ENCODE measurements around the gene SAFB2.

Gene SAFB2

DNA sequence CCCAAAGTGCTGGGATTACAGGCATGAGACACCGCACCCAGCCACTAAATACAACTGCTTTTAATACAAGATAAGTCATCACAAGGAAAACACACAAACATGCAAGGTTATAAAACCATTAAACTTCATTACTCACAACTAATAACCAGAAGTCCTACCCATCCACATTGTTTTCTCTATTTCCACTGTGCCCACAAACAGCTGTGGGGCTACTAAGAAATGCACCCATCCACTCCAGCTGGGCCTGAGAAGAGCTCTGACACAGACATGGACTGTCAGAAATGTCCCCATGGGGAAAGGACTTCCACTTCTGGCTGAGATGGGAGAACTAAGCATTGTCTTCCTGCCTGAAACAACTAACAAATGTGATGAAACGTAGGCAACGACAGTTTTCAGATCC, 17.2 kb downstream of the SAFB2 start:
- no peak for DNase-seq

DNA sequence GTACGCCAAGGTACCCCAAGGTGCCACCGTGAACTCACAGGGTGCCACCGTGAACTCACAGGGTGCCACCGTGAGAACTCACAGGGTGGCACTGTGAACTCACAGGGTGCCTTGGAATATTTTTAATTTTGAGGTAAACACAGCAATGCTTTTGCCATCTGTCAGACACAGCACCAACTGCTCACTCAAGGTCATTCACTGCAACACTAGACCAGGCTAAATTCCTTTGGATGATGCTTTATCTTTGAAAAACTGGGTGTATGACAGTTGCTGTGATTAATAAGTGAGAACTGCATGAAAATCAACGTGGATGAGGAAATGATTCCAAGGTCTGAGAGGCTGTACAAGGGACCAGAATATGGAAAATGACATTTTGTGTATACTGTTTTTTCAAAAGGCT, 18.9 kb downstream of the SAFB2 start:
- no peak for DNase-seq

DNA sequence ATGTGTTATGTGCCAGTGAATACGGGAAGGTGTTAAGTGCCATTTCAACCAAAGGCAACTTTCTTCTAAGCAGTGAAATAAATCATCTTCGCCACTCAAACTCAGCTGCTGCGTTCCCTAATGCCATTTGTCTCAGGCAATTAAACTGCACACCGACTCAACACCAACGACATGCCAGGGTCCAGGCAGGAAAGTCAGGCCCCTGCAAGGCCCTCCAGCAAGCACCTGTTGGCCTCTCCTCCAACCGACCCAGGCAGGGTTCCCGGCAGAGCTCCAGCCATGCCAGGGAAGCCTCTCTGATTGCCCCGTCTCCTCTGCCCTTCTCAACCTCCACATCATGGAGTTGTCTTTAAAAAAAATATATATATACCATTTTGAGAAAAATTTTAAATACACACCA, 21.8 kb downstream of the SAFB2 start:
- no peak for DNase-seq

DNA sequence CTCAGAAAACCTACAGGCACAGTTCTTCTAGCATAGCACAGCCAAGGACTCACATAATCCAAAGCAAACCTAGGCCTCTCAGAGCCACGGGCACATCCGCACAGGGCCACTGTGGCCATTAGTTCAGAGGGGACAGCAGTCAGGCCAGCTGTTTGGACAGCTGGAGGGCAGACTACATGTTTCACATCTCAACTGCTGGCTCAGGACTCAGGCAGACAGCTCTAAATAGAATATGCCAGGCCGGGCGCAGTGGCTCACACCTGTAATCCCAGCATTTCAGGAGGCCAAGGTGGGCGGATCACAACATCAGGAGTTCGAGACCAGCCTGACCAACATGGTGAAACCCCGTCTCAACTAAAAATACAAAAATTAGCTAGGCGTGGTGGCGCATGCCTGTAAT, 26.8 kb downstream of the SAFB2 start:
- no peak for DNase-seq

DNA sequence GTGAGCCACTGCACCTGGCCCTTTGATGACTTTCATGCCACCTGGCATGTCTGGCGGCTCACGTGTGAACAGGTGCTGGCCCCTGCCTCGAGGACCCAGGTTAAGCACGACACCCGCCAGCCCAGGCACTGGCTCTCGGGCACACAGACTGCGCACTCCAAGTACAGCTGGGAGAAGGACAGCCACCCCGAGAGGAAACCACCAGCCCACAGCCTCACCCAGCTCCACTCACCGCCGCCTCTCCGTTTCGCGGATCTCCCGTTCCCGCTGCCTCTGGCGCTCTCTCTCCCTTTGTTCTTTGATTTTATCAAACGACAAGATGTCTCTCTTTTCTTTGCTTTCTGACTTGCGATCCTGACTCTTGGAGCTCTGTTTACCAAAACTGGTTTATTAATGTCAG, 27.4 kb downstream of the SAFB2 start:
- DNase-seq: no peak

DNA sequence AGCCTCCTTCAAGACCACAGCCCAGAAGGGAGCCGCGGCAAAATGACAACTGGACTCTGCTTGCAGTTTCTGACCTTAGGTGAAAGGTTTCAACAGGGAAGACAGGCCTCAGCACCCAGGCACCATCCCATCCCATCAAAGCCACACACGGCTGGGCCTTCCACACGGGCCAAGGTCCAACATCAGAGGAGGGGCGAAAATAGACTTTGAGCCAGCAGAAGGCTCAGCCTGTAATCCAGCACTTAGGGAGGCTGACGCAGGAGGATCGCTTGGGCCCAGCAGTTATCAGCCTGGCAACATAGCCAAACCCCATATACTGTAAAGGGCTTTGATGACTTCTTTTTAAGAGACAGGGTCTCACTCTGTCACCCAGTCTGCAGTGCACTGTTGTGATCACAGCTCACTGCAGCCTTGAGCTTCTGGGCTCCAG, 28.0 kb downstream of the SAFB2 start:
- no peak for DNase-seq

DNA sequence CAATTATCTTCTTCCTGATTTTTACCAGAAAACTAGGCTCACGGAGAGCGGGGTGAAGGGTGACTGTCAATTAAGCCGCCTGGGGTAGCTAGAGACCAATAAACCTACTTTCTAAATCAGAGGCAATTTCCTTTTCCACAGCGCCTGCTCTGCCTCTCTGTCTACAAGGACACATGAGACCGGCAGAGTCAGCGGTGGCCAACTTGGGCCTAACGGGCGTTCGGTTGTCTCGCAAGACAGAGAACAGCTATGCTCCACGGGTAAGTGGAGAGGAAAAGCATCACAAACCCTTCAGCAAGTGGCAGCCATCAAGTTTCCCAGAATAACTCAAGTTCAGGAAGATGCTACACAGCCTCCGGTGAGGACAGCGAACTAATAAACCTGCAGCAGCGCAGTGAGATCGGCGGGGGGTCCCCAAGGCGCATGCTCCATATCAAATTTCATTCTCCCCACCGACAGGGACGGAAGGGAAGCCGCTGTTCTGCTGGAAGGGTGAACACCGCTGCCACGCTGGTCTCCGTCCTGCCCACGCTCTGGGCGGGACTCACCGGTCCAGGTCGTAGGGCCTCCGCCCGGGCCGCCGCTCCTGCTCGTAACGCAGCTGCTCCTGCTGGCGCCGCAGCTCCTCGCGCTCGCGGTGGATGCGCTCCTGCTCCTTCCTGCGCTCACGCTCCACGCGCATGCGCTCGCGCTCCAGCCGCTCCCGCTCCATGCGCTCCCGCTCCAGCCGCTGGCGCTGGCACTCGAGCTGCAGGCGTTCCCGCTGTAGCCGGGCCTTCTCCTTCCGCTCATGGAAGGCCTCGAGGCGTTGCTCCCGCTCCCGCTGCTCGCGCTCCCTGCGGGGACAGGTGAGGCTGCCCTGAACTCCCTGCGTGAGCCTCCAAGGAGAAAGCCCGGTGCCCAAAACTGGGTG, 29.0 kb downstream of the SAFB2 start:
- DNase-seq: no peak

DNA sequence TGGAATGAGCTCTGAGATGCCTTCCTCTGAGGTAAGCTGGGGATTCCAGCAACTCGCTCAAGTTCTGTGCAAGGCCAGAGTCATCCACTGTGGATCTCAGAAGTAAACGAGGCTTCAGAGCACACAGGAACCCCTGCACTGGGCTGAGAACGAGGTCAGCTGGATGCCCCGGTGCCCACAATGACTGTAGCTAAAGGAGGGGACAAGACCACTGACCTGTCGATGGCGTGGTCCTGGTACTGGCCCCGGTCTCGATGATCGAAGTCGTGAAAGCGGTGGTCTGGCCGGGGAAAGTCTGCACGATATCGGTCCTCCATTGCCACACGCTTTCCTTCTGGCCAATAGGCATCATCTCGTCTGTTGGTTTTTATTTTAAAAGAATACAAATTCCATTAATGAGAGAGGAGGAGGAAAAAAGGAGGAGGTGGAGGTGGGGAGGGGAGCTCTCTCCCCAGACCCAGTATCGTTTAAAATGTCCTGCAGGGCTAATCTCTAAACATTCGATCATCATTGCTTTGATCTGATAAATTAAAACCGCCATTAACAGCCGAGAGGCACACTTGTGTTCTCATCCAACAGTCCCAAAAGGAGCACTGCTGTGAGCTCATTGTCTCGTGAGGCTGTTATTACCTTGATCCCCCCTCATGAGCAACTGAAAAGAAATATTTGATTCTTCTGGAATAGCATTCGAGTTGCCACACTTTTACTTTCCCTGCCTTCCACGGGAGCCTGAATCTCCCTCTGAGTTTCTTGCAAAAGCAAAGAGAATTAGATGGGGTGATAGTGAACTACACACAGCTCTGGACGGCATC, 29.8 kb downstream of the SAFB2 start:
- DNase-seq: no peak

DNA sequence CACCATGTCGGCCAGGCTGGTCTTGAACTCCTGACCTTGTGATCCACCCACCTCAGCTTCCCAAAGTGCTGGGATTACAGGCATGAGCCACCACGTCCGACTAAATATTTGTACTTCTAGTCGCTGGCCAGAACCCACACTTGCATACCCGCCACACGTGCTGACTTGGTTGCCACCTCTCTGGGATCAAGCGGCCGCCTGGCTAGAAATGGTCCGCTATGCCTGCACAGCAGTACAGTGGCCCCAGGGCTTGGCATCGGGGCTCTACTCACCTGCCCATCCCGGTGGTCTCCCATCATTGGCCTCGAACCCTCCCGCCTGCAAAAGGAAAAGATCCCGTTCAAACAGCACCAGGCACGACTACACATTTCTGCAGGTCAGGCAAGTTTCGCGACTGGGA, 31.1 kb downstream of the SAFB2 start:
- no peak for DNase-seq

DNA sequence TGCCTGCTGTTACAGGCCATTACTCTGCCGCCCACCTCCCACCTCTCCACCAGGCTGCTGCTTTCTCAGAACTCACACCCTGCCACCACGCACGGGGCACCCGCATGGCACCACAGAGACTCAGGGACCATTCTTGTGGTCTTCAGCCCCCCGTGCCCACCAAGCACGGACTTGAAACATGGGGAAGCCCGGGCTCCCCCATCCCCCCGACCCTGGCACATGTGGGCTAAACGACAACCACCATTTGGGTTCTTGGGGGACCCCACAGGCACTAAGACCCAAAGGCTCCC, 31.8 kb downstream of the SAFB2 start:
- no peak for DNase-seq

DNA sequence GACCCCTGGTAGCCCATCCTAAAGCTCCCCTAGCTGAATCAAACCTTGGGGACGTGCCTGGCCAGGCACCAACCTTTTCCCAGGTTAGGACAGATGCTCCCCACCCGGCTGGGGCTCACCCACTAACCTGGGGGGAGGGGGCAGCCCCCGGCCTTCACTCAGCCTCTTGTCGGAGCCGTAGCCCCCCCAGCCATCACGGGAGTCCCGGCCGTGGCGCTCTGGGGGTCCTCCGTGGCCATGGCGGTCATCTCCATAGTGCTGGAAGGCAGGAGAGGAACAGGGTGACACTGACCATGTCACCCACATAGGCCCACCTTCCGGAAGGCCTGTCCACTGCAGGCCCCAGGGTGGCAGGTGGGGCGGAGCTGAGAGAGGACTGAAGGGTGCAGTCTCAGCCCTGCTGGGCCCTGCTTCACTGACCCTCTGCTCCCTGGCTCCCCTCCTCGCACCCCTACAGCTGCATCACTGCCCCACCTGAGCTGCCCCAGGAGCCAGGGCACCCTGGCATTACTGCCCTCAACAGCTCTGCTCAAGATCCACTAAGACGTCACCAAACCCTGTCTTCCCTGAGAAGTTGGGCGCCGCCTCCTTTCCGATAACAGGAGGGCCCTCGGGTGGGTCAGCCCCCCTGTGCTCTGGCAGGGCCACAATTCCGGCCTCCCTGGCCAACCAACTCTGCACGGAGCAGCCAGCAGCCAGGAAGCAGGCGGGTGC, 32.3 kb downstream of the SAFB2 start:
- no peak for DNase-seq

DNA sequence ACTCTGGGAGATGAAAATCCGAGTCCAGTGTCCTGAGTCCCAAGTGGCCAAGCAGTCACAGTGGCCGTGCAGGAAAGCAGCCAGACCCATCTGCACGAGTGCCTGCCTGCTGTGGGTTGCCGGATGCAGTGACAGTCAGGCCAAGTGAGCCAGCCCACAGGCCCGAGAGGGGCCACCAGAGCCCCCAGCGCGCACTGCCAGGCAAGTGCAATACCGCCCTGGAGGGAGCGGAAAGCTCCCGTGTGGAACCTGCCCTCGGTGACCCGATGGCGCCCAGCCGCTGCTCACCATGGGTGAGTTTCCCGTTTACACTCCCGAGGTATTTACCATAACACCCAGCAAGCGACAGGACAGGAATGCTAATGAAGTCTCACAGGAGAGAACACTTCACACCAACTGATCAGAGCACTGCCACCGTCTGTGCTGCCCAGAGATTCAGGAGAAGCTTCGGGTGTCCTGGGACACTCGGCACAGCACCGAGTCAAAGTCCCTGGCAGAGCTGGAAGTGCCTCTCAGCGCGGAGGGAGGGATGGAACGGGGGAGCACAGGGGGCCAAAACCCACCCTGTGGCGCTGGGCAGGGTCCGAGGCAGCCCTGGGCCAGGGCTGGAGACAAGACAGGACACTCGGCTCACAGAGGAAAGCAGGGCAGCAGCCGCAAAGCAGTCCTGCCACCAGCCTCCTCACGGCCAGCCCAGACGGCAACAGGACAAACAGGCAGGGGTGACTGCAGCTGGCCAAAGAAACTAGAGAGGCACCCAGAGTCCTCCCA, 33.5 kb downstream of the SAFB2 start:
- DNase-seq: no peak

DNA sequence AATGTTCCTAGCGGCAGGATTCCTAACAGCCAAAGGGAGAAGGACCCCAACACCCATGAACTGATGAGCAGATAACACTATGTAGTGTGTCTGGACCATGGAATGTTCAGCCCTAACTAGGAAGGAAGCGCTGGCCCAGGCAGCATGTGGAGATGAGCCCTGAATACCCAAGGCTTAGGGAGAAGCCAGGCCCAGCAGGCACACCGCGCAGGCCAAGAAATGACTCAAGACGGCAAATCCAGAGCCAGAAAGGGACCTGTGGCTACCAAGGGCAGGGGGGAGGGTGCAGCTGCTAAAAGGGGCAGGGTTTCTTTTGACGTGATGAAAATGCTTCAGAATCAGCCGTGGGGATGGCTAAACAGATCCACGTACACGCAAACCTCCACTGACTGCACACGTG, 34.1 kb downstream of the SAFB2 start:
- DNase-seq: no peak

DNA sequence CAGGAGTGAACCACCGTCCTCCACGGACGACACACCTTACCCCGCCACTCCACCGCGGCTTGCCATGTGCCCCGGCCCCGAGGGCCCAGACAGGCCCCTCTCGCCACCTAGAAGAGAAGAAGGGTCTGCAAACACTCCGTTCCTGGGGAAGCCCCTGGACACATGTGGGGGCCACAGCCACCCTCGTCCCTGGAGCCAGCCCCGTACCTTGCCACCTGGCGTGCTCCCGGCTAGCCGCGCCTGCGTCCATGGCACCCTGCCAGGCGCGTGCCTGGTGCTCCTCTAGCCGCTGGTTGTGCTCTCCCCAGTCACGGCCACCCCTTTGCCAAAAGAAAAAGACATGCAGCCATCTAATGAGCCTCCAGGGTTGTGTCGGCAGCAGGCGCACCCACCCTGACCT, 34.9 kb downstream of the SAFB2 start:
- no peak for DNase-seq

DNA sequence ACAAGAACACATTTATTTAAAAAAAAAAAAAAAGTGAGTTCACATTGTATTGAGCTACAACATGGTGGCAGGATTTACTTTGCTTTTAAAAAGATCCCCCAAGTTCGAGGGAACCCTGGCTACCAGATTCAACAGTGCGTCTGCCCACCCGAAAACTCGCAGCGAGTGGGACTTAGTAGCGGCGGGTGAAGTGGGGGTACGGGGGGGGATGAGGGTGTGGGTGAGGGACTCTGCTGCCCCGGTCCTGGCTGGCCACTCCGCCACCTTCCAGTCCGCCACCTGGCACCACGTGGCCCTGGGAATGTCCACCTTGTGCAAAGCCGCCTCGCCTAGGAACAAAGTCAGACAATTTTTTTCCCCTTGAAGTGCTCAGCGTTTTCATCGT, 35.5 kb downstream of the SAFB2 start:
- DNase-seq: no peak

DNA sequence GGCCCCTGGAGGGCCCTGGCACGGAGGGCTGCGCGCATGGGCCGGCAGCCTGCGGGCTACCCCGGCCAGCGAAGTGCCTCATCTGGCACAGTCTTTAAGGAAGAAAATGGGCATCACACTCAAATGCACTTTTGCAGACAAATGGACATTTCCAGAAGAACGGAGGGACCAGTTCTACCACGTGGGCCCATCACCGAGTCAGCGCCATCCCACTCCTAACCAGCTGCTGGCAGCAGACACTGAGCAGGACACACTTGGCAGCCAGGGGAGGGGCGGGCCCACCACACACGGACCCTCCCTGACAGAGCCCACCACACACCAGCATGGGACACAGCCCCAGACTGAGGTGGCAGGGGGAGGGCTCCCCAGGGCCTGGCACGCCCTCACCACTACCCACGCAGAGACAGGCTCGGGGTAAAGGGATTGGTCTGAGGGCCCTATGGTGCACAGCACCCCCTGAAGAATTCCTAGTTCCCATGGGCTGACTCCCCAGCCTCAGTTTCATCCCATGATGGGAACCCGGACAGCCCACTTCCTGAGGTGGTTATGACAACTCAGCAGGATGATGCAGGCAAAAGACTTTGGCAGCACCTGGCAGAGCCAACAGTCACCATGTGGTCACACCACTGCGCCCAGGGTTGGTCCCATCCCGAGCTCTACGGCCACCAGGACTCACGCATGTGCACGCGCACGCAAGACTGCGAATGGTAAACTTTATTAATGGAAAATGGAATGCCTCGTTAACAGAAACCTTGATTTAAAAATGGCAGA, 36.1 kb downstream of the SAFB2 start:
- DNase-seq: no peak

DNA sequence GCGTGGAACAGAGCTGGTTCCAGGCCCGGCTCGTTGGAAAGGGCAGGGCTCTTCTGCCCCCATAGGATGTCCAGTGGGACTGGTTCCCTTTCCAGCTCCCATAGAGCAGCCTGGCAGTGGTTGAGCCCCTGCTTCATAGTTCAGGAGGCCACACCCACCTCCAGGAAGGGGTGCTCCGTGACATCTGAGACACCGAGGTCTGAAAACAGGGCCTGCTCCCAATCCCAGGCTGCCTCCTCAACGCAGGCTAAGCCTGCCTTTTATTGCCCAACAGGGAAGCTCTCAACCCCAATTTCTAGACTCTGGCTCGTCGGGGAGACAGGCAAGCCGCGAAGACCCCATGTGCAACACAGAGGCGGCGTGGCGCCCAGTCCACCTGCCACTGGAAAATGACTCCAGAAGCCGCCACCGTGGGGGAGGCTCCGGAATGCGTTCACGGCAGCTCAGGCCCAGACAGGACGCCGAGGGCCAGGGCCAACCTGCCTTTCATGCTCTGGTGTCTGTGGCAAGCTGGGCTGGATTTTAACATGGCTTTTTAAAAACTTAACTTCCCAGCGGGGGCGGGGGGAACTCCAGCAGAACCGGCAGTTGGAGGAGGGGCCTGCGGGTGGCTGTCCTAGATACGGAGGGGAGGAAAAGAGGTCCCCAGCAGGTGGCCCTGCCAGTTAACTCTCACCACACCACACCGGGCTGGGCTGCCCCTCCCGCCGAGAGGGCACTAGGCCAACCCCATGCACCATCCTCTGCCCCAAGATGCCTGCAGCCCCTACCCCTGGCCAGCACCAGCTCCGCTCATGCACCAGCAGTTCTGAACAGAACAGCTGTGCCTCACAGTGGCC, 36.9 kb downstream of the SAFB2 start:
- no peak for DNase-seq

DNA sequence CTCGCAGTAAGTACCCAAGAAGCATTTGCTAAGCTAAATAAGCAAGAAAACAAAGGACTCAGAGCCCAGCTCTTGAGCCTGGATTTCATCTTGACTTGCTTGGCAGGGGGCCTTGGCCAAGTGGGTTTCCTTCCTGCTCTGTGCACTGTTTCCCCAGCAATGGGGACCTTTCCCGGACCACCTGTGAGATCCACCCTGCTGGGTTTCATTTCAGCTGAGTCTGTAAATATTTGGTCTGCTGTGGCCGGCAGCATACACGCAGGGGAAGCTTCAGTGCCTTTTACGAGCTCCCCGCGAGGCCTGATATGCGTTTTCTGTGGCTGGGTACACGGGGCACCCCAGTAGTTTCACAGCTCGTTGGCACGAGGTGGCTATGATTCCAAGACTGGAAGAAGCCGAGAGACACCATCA, 42.4 kb downstream of the SAFB2 start:
- no peak for DNase-seq

DNA sequence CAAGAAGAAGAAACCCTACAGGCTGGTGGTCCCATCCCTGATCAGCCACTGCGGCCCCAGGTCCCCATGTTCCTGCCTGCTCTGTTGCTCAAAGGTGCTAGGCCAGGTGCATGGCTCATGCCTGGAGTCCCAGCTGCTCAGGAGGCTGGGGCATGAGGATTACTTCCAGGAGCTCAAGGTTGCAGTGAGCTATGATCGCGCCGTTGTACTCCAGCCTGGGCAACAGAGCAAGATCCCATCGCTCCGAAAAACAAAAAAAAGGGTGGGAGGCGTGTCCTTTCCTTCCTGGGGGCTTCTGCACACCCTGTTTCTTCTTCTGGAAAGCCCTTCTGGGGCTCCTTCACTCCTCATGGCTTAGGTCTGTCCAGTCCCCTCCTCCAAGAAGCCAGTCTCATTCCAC, 42.9 kb downstream of the SAFB2 start:
- no peak for DNase-seq

DNA sequence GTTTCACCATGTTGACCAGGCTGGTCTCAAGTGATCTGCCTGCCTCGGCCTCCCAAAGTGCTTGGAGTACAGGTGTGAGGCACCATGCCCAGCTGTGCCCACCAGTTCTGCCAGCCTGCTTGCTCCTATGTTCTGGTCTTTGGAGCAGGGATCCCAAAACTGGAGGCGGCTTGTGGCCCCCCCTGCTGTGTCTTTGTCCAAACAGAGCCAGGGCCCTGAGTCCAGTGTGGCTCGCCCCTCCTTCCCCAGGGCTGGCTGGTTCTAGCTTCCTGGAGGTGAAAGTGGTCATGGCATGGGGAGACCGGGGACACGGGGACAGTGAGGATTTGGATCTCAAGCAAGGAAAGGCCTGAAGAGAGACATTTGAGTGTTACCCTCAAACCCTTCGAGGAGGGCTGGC, 43.3 kb downstream of the SAFB2 start:
- DNase-seq: no peak

Measured in NCI-H1436 (cell line).